ENCODE data around the gene CCDC92. TPM values are rescaled to one million over a fixed set of nuclear protein-coding genes. Genes with fewer than 3 reads are reported as not detected.
A peak's percentile ranks its signal among the peaks of the same experiment; 100 is the strongest.

Gene CCDC92
- total RNA-seq, 1 donor from 2014 or later = 74.7 TPM

DNA sequence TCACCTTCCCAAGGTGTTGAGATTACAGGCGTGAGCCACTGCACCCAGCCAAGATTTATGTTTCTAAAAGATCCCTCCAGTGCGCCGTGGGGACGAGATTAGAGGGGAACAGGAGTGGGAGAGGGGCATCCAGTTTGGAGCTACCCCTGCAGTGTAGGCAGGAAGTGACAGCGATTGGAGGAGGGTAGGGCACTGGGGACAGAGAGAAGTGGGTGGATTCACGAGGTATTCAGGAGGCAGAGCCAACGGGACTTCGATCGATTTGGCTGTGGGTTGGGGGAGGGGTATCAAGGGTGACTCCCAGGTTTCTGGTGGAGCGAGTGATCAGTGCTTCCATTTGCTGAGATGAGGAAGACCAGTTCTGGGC lies 82.1 kb downstream of the CCDC92 start:
- H3K4me3 Mint-ChIP-seq (ENCODE audit: unreplicated experiment) = no peak overlapping the region
- H3K36me3 Mint-ChIP-seq (ENCODE audit: low read depth) = no peaks in the 10 kb centered on the region
- peak; percentile 36 for DNase-seq (ENCODE audit: low spot score)
- peaks cover under 1% of the 10 kb centered on the region for H3K9me3 Mint-ChIP-seq (ENCODE audit: low read depth)
- H3K27ac Mint-ChIP-seq (ENCODE audit: unreplicated experiment) = no peak overlapping the region
- H3K4me1 Mint-ChIP-seq (ENCODE audit: low read depth) = peaks cover 7% of the 10 kb centered on the region
- TF ChIP-seq, protein P1, sequence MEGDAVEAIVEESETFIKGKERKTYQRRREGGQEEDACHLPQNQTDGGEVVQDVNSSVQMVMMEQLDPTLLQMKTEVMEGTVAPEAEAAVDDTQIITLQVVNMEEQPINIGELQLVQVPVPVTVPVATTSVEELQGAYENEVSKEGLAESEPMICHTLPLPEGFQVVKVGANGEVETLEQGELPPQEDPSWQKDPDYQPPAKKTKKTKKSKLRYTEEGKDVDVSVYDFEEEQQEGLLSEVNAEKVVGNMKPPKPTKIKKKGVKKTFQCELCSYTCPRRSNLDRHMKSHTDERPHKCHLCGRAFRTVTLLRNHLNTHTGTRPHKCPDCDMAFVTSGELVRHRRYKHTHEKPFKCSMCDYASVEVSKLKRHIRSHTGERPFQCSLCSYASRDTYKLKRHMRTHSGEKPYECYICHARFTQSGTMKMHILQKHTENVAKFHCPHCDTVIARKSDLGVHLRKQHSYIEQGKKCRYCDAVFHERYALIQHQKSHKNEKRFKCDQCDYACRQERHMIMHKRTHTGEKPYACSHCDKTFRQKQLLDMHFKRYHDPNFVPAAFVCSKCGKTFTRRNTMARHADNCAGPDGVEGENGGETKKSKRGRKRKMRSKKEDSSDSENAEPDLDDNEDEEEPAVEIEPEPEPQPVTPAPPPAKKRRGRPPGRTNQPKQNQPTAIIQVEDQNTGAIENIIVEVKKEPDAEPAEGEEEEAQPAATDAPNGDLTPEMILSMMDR (IDR thresholded peaks at IDR 0.05) = no peak
- H3K27me3 Mint-ChIP-seq (ENCODE audit: low read depth) = peaks cover 11% of the 10 kb centered on the region

DNA sequence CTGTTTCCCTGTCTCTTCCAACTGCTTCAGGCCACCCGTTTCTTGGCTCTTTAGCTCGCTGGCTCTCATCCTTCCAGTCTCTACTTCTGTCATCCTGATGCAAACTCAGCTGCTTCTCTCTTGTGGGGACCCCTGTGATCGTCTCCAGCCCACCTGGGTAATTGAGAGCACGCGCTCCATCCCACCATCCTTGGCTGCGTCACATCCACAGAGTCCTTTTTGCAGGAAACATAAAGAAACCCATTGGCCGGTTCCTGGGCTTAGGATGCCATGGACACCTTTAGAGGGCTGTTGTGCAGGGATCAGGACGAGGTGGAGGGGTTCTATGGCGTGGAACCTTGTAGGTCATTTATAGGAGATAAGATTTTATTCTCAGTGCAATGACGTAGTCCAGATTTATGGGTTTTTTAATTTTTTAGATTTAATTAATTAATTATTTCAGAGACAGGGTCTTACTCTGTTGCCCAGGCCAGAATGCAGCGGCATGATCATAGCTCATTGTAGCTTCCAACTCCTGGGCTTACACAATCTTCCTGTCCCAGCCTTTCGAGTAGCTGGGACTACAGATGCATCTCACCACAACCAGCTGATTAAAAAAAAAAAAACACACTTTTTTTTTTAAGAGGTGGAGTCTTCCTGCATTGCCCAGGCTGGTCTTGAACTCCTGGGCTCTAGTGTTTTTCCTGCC lies 82.6 kb downstream of the CCDC92 start:
- peaks cover 7% of the 10 kb centered on the region for H3K4me1 Mint-ChIP-seq (ENCODE audit: low read depth)
- peaks cover 4% of the 10 kb centered on the region for H3K9me3 Mint-ChIP-seq (ENCODE audit: low read depth)

DNA sequence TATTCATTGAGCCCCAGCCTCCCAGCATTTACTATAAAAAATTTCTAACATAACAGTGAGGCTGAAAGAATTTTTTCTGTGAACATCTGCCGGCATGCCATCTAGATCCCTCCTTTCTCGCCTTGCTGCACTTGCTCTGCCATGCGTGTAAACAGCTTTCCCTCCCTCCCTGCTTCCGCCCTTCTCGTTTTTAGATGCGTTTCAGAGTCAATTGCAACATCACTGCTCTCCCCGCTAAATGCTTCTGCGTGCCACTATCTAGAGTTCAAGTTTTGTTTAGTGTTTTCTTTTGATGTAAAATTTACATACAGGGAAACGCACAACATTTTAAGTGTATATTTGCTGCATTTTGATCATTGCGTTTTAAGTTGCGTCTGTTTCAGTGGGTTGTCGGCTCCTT lies 83.6 kb downstream of the CCDC92 start:
- TF ChIP-seq, protein P1 (IDR thresholded peaks at IDR 0.05) = no peak
- Mint-ChIP-seq H3K4me1 (ENCODE audit: low read depth) (peaks cover 7% of the 10 kb centered on the region), H3K4me3 (ENCODE audit: unreplicated experiment) (no peak overlapping the region), H3K9me3 (ENCODE audit: low read depth) (peaks cover 7% of the 10 kb centered on the region), H3K27ac (ENCODE audit: unreplicated experiment) (no peak overlapping the region), H3K36me3 (ENCODE audit: low read depth) (no peaks in the 10 kb centered on the region), H3K27me3 (ENCODE audit: low read depth) (peaks cover 11% of the 10 kb centered on the region)
- DNase-seq (ENCODE audit: low spot score) = no peak

More for the DNA sequence above, 82.6 kb downstream of the CCDC92 start:
- Mint-ChIP-seq H3K4me3 (ENCODE audit: unreplicated experiment) (no peak overlapping the region), H3K27me3 (ENCODE audit: low read depth) (peaks cover 11% of the 10 kb centered on the region), H3K36me3 (ENCODE audit: low read depth) (no peaks in the 10 kb centered on the region), H3K27ac (ENCODE audit: unreplicated experiment) (no peak overlapping the region)
- DNase-seq (ENCODE audit: low spot score) = peak; percentile 34
- TF ChIP-seq, protein P1 (IDR thresholded peaks at IDR 0.05) = no peak

DNA sequence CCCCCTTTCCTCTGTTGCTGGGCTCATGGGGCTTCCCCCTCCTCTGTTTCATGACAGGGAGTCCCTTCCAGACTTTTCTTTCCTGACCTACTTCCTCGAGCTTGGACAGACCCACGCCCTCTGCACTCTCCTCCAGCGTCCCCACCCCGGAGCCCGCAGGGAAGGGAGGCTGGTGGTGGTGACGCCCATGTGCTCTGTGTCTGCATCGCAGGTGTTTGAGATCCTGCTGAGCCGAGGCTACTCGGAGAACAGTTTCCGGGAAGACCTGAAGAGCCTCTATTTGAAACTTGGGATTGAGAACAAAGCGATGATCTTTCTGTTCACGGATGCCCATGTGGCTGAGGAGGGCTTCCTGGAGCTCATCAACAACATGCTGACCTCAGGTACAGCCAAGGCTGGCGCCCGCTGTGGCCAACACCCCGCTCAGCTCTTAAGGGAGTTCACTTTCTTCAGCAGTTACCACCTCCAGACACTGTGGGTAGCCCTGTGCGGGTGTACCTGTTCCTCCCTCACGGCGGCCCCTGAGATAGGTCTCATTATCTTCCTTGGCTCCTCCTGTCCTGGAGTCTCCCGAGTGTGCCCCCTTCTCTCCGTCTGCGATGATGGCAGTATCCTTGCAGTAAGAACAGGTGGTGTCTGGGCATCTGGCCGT lies 85.6 kb downstream of the CCDC92 start:
- no peaks in the 10 kb centered on the region for H3K36me3 Mint-ChIP-seq (ENCODE audit: low read depth)
- H3K9me3 Mint-ChIP-seq (ENCODE audit: low read depth) = peaks cover 7% of the 10 kb centered on the region
- H3K4me3 Mint-ChIP-seq (ENCODE audit: unreplicated experiment) = no peak overlapping the region
- H3K4me1 Mint-ChIP-seq (ENCODE audit: low read depth) = peaks cover 7% of the 10 kb centered on the region
- H3K27me3 Mint-ChIP-seq (ENCODE audit: low read depth) = peaks cover 14% of the 10 kb centered on the region
- H3K27ac Mint-ChIP-seq (ENCODE audit: unreplicated experiment) = no peak overlapping the region
- TF ChIP-seq, protein P1 (IDR thresholded peaks at IDR 0.05) = no peak
- DNase-seq (ENCODE audit: low spot score) = no peak

DNA sequence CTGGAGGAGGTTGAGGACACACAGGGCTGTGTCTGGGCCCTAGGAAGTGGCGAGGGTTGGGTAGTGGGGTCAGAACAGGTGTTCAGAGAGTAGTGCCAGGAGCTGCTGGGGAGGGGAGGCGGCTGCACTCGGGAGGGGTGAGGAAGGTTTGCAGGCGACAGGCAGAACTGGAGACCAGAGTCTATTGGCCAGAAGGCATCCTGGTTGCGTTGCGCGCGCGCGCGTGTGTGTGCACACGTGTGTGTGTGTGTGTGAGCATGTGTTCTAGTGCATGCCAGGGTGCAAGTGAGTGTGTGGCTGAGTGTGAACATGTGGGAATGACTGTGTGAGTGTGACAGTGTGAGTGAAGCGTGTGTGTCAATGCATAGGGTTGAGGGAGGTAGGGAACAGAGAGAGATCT lies 86.4 kb downstream of the CCDC92 start:
- Mint-ChIP-seq H3K4me1 (ENCODE audit: low read depth) (peaks cover under 1% of the 10 kb centered on the region), H3K27me3 (ENCODE audit: low read depth) (peaks cover 15% of the 10 kb centered on the region), H3K9me3 (ENCODE audit: low read depth) (peaks cover 7% of the 10 kb centered on the region), H3K36me3 (ENCODE audit: low read depth) (no peaks in the 10 kb centered on the region), H3K4me3 (ENCODE audit: unreplicated experiment) (no peak overlapping the region), H3K27ac (ENCODE audit: unreplicated experiment) (no peak overlapping the region)
- no peak for DNase-seq (ENCODE audit: low spot score)
- TF ChIP-seq, protein P1 (IDR thresholded peaks at IDR 0.05) = no peak

Other genes with a start within 250 kb of the CCDC92 start
- gene DNAH10, start 210.5 kb downstream of the CCDC92 start, total RNA-seq = 0.46 to 1.2 TPM (median 0.95 TPM) in 3 replicates
- gene ZNF664, start 384 bp upstream of the CCDC92 start, total RNA-seq = 86.7 to 99.8 TPM (median 88.0 TPM) in 3 replicates